ENCODE data around the gene MT1E. TPM values are rescaled to one million over a fixed set of nuclear protein-coding genes. Genes with fewer than 3 reads are reported as not detected.
"Not testable (repeated sequence)": the region's sequence is repeated elsewhere in the genome, so short reads cannot be mapped to it uniquely, and the experiment has no call there.

Gene MT1E
- total RNA-seq, 2 experiments from 2014 or later, result 22.1 to 23.3 TPM

- peaks cover 46% of the 10 kb centered on the region for H3K4me1 Mint-ChIP-seq (ENCODE audit: low read depth)
- H3K27ac Mint-ChIP-seq, result no peak overlapping the region
- intact Hi-C loops (cut with micrococcal nuclease), result no loop called here
- DNase-seq (no peak), ATAC-seq (no peak)
- H3K27me3 Mint-ChIP-seq, result peaks cover 12% of the 10 kb centered on the region
- peak overlapping the region; percentile 66 for H3K4me3 Mint-ChIP-seq
- no peaks in the 10 kb centered on the region for H3K9me3 Mint-ChIP-seq
- H3K36me3 Mint-ChIP-seq (ENCODE audit: low read depth), result no peaks in the 10 kb centered on the region
- TF ChIP-seq CTCF (IDR thresholded peaks at IDR 0.05), result no peak
- CTCF ChIA-PET, result interaction anchor here (0.8 to 2.4 kb wide), 3 partner anchors 9 to 16 kb away, joined by 3 to 11 read pairs (median 3); partner anchors contain the start of gene MT1E
- POLR2A ChIA-PET, result no interaction called here
These were observed 8.9 kb upstream of the MT1E start for GRCh38 chr16:56616608-56617211.

GRCh38 chr16:56617212-56618085 lies 8.1 kb upstream of the MT1E start:
- Mint-ChIP-seq H3K27me3 (peaks cover 12% of the 10 kb centered on the region), H3K27ac (no peak overlapping the region), H3K4me1 (ENCODE audit: low read depth) (peaks cover 42% of the 10 kb centered on the region), H3K36me3 (ENCODE audit: low read depth) (no peaks in the 10 kb centered on the region), H3K4me3 (peak overlapping the region; percentile 66), H3K9me3 (no peaks in the 10 kb centered on the region)
- ChIA-PET POLR2A (interaction anchor here (0.7 kb wide), 1 partner anchor 85 kb away, joined by 3 read pairs; no protein-coding TSS in a partner anchor), CTCF (interaction anchor here (0.8 to 2.4 kb wide), 6 partner anchors 8 to 85 kb away, joined by 3 to 11 read pairs (median 3); partner anchors contain the start of gene MT1E)
- DNase-seq (peak; percentile 81), ATAC-seq (peak; percentile 76)
- intact Hi-C loops (cut with micrococcal nuclease), result no loop called here
- no peak for TF ChIP-seq CTCF (IDR thresholded peaks at IDR 0.05)

- peaks cover 38% of the 10 kb centered on the region for H3K4me1 Mint-ChIP-seq (ENCODE audit: low read depth)
These were observed 7.4 kb upstream of the MT1E start for GRCh38 chr16:56618138-56618537.

GRCh38 chr16:56620339-56620897 lies 5.2 kb upstream of the MT1E start:
- Mint-ChIP-seq H3K9me3 (no peaks in the 10 kb centered on the region), H3K27ac (no peak overlapping the region), H3K4me1 (ENCODE audit: low read depth) (peaks cover 22% of the 10 kb centered on the region), H3K36me3 (ENCODE audit: low read depth) (no peaks in the 10 kb centered on the region), H3K4me3 (no peak overlapping the region), H3K27me3 (peaks cover 16% of the 10 kb centered on the region)
- TF ChIP-seq CTCF (IDR thresholded peaks at IDR 0.05), result no peak
- no peak for DNase-seq
- POLR2A ChIA-PET, result interaction anchor here (0.9 kb wide), 1 partner anchor 12 kb away, joined by 3 read pairs; the partner anchor contains the start of gene MT1M
- CTCF ChIA-PET, result interaction anchor here (1.1 to 1.4 kb wide), 2 partner anchors 20 to 81 kb away, joined by 4 read pairs; no protein-coding TSS in a partner anchor
- intact Hi-C loops (cut with micrococcal nuclease), result no loop called here
- ATAC-seq, result no peak

More at GRCh38 chr16:56618138-56618537, 7.4 kb upstream of the MT1E start:
- no peak for DNase-seq
- peak overlapping the region; percentile 66 for H3K4me3 Mint-ChIP-seq
- no peaks in the 10 kb centered on the region for H3K36me3 Mint-ChIP-seq (ENCODE audit: low read depth)
- ChIA-PET CTCF (interaction anchor here (1.1 to 2.4 kb wide), 5 partner anchors 8 to 84 kb away, joined by 3 to 11 read pairs (median 3); no protein-coding TSS in a partner anchor), POLR2A (interaction anchor here (0.7 kb wide), 1 partner anchor 84 kb away, joined by 3 read pairs; no protein-coding TSS in a partner anchor)
- H3K9me3 Mint-ChIP-seq, result no peaks in the 10 kb centered on the region
- no peak for ATAC-seq
- no peak for TF ChIP-seq CTCF (IDR thresholded peaks at IDR 0.05)
- intact Hi-C loops (cut with micrococcal nuclease), result no loop called here
- no peak overlapping the region for H3K27ac Mint-ChIP-seq
- peaks cover 12% of the 10 kb centered on the region for H3K27me3 Mint-ChIP-seq

- peaks cover 26% of the 10 kb centered on the region for H3K27me3 Mint-ChIP-seq
- DNase-seq; H3K36me3 Mint-ChIP-seq (ENCODE audit: low read depth); H3K27ac Mint-ChIP-seq; intact Hi-C loops (cut with micrococcal nuclease); ATAC-seq; H3K9me3 Mint-ChIP-seq; H3K4me3 Mint-ChIP-seq: not testable (repeated sequence)
- ChIA-PET CTCF (interaction anchor here (1.9 kb wide), 1 partner anchor 27 kb away, joined by 5 read pairs; no protein-coding TSS in a partner anchor), POLR2A (interaction anchor here (1.1 kb wide), 1 partner anchor 12 kb away, joined by 3 read pairs; no protein-coding TSS in a partner anchor)
- peaks cover 25% of the 10 kb centered on the region for H3K4me1 Mint-ChIP-seq (ENCODE audit: low read depth)
These were observed 3.7 kb upstream of the MT1E start for GRCh38 chr16:56621665-56622445.

- peaks cover 23% of the 10 kb centered on the region for H3K27me3 Mint-ChIP-seq
- CTCF ChIA-PET, result interaction anchor here (1.0 to 1.9 kb wide), 5 partner anchors 17 to 33 kb away, joined by 3 to 5 read pairs (median 4); no protein-coding TSS in a partner anchor
- H3K4me3 Mint-ChIP-seq; DNase-seq; H3K36me3 Mint-ChIP-seq (ENCODE audit: low read depth); intact Hi-C loops (cut with micrococcal nuclease); H3K9me3 Mint-ChIP-seq; ATAC-seq; H3K27ac Mint-ChIP-seq: not testable (repeated sequence)
- peaks cover 15% of the 10 kb centered on the region for H3K4me1 Mint-ChIP-seq (ENCODE audit: low read depth)
- POLR2A ChIA-PET, result interaction anchor here (0.9 to 1.1 kb wide), 2 partner anchors 13 kb away, joined by 3 read pairs; no protein-coding TSS in a partner anchor
These were observed 2.4 kb upstream of the MT1E start for GRCh38 chr16:56623184-56623583.
